Thoracic aorta (tissue), 2 donors: ENCODE measurements around the gene GMPPB. TPM values are rescaled to one million over a fixed set of nuclear protein-coding genes. Genes with fewer than 3 reads are reported as not detected.
"Not testable (repeated sequence)": the region's sequence is repeated elsewhere in the genome, so short reads cannot be mapped to it uniquely, and the experiment has no call there.

Source experiments
- ATAC-seq: fragments of 150-250 bp; one replicate; pipeline ENCODE4 v1.8.0; 2017; ENCODE audit warnings: low read depth; ENCODE audit not compliant: insufficient number of reproducible peaks, low FRiP score
- DNase-seq: peaks from one replicate; pipeline ENCODE4 v3.0.0-alpha.2; 2020; ENCODE audit warnings: low spot score
- H3K27ac ChIP-seq, 2 donors: fragments of 200-600 bp; sonication (generic); 1 replicate in 1 of 2; 2 replicates in 1 of 2; pipeline ENCODE4 v1.5.1; 2016; ENCODE audit warnings: mild to moderate bottlenecking in 2 of 2, moderate library complexity in 2 of 2
- H3K27me3 ChIP-seq: fragments of 200-600 bp; sonication (generic); replicated peaks from 2 replicates; pipeline ENCODE4 v1.6.0; 2016; ENCODE audit warnings: mild to moderate bottlenecking; ENCODE audit not compliant: insufficient read depth
- H3K36me3 ChIP-seq: fragments of 200-600 bp; sonication (generic); one replicate; pipeline ENCODE4 v1.5.1; 2016
- H3K4me1 ChIP-seq, 2 donors: fragments of 200-600 bp; sonication (generic); 1 replicate in 1 of 2; 2 replicates in 1 of 2; pipeline versions ENCODE4 v1.5.1 to v1.6.0; 2016; ENCODE audit warnings: low read depth in 2 of 2, mild to moderate bottlenecking in 1 of 2; ENCODE audit not compliant: control insufficient read depth in 1 of 2
- H3K4me3 ChIP-seq: fragments of 200-600 bp; sonication (generic); 2 replicates; pipeline ENCODE4 v1.5.1; 2016; ENCODE audit warnings: mild to moderate bottlenecking
- H3K9me3 ChIP-seq: fragments of 200-600 bp; sonication (generic); 2 replicates; pipeline ENCODE4 v1.5.1; 2016
- CTCF ChIP-seq: fragments of 200-600 bp; sonication (generic); IDR thresholded peaks from one replicate; pipeline ENCODE4 v1.5.1; 2019; ENCODE audit warnings: antibody characterized with exemption
- total RNA-seq, 2 donors: library from RNA; depleted of rRNA; stranded (reverse); fragments of >200 nt; gene quantifications; one replicate each; pipeline versions ENCODE4 v1.1.0 to v1.2.3, GENCODE V29; 2016

The GMPPB gene
- total RNA-seq, 2 donors from 2014 or later, result 30.5 to 43.1 TPM

GRCh38 chr3:49699281-49699979, 24.3 kb downstream of the GMPPB start:
- no peak for ATAC-seq
- Histone ChIP-seq H3K27me3 (no peaks in the 10 kb centered on the region), H3K27ac (no peak overlapping the region), H3K36me3 (peaks cover 24% of the 10 kb centered on the region), H3K4me3 (no peak overlapping the region), H3K9me3 (no peaks in the 10 kb centered on the region), H3K4me1 (no peaks in the 10 kb centered on the region)
- TF ChIP-seq CTCF, result no peak
- no peak for DNase-seq

DNA sequence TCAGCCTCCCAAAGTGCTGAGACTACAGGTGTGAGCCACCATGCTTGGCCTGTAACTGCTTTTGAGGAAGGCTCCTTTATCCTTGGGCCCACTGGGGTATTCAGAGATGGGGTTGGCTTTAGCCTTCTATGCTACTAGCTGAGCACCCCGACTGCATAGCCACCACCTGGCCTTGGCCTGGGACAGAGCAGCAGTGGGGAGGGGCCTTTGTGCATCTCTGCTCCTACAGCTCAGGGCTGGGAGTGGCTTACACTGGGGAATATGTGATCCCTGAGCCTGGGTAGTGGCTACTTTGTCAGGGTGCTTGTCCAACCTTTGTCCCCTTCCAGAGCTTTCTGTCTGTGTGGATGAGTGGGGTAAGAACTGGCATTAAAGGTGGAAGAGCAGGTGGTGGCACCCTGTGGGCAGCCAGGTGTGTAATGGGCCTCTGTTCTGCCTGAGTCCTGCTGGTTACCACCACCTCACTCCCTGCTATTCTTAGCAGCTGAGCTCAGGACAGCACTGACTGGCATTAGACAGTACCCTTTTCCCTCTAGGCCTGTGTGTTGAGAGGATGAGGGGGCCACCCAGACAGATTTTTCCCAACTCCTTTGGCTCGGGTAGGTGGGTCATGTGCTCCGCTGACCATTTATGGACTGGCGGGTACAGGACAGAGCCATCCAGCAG, 28.3 kb downstream of the GMPPB start:
- H3K4me1 ChIP-seq, result peaks cover 5 to 12% of the 10 kb centered on the region in 2 donors
- ATAC-seq, H3K9me3 ChIP-seq, DNase-seq, H3K27me3 ChIP-seq, H3K36me3 ChIP-seq, H3K27ac ChIP-seq, H3K4me3 ChIP-seq: not testable (repeated sequence)

- peaks cover 11 to 20% of the 10 kb centered on the region in 2 donors for H3K4me1 ChIP-seq
- not testable (repeated sequence) for H3K27ac ChIP-seq, H3K9me3 ChIP-seq, ATAC-seq, DNase-seq, H3K4me3 ChIP-seq, H3K36me3 ChIP-seq, H3K27me3 ChIP-seq
These were observed 29.2 kb downstream of the GMPPB start for GRCh38 chr3:49694409-49695070.

GRCh38 chr3:49691481-49691880, 32.3 kb downstream of the GMPPB start:
- not testable (repeated sequence) for H3K4me3 ChIP-seq, ATAC-seq, H3K27ac ChIP-seq, H3K36me3 ChIP-seq, H3K27me3 ChIP-seq, H3K9me3 ChIP-seq, DNase-seq
- H3K4me1 ChIP-seq, result peaks cover 17 to 31% of the 10 kb centered on the region in 2 donors

DNA sequence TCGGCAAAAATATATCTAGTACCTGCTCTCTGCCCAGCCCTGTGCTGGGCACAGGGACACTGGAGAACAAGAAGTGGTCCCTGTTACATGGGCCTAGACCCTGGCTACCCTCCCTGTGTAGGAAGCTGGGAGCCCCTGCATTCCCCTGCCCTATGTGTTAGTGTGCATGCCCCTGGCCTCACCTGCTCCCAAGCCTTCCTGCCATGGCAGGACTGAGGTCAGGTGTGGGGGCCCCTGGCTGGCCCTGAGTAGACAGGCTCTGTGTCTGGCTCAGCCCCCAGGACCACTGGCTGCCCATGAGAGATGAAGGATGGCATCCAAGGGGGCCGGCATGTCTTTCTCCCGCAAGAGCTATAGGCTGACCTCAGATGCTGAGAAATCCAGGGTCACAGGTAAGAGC, 32.9 kb downstream of the GMPPB start:
- not testable (repeated sequence) for H3K36me3 ChIP-seq, ATAC-seq, DNase-seq, H3K4me3 ChIP-seq, H3K9me3 ChIP-seq, H3K27ac ChIP-seq, H3K27me3 ChIP-seq
- peaks cover 17 to 31% of the 10 kb centered on the region in 2 donors for H3K4me1 ChIP-seq

DNA sequence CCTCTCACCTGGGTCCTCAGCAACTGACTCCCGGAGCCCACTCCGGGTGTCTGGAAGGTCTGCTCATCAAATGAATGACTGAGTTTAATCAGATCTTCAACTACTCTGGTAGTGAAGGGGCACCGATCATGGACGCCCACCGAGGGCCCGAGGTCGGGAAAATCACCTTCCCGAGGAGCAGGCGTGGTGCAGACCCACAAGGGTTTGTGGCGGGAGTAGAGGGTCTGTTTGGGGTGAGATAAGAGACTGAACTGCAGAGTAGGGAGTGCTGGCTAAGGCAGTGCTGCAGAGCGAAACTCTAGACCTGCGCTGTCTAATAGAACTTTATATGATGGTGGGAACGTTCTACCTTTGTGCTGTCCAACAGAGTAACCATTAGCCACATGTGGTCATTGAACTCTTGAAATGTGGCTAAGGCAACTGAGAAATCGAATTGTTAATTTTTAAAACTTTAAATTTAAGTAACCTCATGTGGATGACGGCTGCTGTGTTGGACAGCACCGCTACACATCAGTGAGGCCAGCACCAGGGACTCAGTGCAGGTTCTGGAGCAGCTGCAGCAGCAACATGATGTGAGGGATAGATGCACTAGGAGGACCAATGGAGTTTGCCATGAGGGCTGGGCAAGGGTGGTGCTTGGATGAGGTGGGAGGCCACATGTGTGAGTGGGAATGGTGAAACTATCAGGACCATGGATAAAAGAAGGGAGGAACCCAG, 33.7 kb downstream of the GMPPB start:
- not testable (repeated sequence) for DNase-seq, H3K9me3 ChIP-seq, ATAC-seq, H3K27me3 ChIP-seq, H3K36me3 ChIP-seq
- Histone ChIP-seq H3K4me3 (peak overlapping the region; percentile 94), H3K4me1 (peaks cover 17 to 31% of the 10 kb centered on the region in 2 donors), H3K27ac (peak overlapping the region; percentile 53 to 64)

GRCh38 chr3:49689046-49689907, 34.5 kb downstream of the GMPPB start, which contains the start of the genes MST1 and RNF123:
TSS of gene MST1 (minus strand) at chr3:49689474. CDS start at chr3:49688691, 783 bp downstream.
TSS of gene RNF123 (plus strand) at chr3:49689557. CDS start at chr3:49691166, 1,609 bp downstream.
- Histone ChIP-seq H3K36me3 (no peaks in the 10 kb centered on the region), H3K9me3 (no peaks in the 10 kb centered on the region), H3K4me3 (peak within 1 kb of the TSS; percentile 94), H3K27me3 (no peaks in the 10 kb centered on the region), H3K4me1 (peaks cover 17 to 31% of the 10 kb centered on the region in 2 donors), H3K27ac (peak within 1 kb of the TSS; percentile 64 to 71)
- ATAC-seq, result peak; percentile 61
- peak; percentile 21 for DNase-seq
- TF ChIP-seq CTCF, result peak; percentile 38

DNA sequence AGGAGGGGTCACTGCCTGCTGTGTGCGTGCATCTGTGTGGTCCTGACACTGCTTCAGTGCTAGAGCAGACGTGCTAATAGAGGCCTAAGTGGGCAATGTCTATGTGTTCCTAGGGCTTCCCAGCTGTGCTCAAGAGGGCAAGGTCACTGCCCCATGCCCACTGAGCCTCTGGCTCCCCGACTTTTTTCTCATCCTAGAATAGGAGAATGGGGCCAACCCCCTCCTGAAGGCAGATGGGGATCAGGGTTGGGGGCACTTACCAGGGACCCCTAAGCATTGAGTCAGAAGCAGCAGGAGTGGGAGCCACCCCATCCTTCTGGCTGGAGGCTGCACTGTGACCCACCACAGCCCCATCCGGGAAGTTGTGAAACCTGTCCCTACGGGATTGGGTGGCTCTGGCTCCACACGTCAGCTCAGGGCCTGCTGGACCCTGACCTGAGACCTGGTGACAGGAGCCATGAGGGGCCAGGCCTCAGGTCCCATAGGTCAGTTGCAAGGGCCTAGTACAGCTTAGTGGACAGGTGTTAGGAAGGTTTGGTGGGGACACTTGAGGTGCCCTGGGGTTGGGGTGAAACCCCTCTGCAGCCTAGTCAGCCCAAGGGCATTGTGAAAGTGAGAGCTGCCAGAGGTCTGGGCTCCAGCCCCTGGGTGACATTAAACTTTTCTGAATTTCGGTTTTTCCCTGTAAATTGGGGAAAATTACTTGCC, 35.3 kb downstream of the GMPPB start:
- not testable (repeated sequence) for ATAC-seq, DNase-seq, H3K27me3 ChIP-seq, H3K9me3 ChIP-seq, H3K36me3 ChIP-seq
- Histone ChIP-seq H3K27ac (peak overlapping the region; percentile 64 to 71), H3K4me1 (peaks cover 17 to 31% of the 10 kb centered on the region in 2 donors), H3K4me3 (peak overlapping the region; percentile 94)

DNA sequence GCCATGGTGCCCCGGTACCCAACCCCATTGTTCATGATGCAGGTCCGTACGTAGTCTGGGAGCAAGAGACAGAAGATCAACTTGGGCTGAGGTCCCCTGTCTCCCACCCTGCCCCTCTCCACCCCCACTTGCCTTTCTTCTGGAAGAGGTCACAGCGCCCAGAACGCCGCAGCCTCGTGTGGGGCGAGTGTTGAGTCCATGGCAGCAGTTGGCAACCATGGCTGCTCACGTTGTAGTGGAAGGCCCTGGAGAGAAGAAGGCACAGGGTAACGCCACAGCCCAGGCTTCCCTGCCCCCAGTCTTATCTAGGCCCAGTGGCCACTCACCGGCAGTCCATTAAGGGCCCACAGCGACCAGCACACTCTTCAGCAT, 36.3 kb downstream of the GMPPB start:
- not testable (repeated sequence) for H3K9me3 ChIP-seq, H3K27ac ChIP-seq, H3K27me3 ChIP-seq, ATAC-seq, DNase-seq, H3K4me3 ChIP-seq
- Histone ChIP-seq H3K4me1 (peaks cover 17 to 31% of the 10 kb centered on the region in 2 donors), H3K36me3 (peaks cover 12% of the 10 kb centered on the region)
